GM18861 (cell line): ENCODE measurements around the gene EBLN1.
"Not testable (repeated sequence)": the region's sequence is repeated elsewhere in the genome, so short reads cannot be mapped to it uniquely, and the experiment has no call there.

ENCODE experiments used
- ATAC-seq: cut with Tn5 transposase; IDR thresholded peaks from one replicate; pipeline ENCODE4 v1.9.1; 2021; ENCODE audit not compliant: unreplicated experiment

EBLN1 gene

GRCh38 chr10:22228943-22229801 is 11.4 kb upstream of the EBLN1 start:
- ATAC-seq: peak; percentile 59

- ATAC-seq: no peak
Measured at GRCh38 chr10:22228167-22228938, 10.5 kb upstream of the EBLN1 start.

- no peak for ATAC-seq
Measured at GRCh38 chr10:22226599-22226998, 8.8 kb upstream of the EBLN1 start.

- ATAC-seq: no peak
Measured at GRCh38 chr10:22222236-22223190, 4.7 kb upstream of the EBLN1 start.

GRCh38 chr10:22219308-22219707 is 1.5 kb upstream of the EBLN1 start:
- ATAC-seq: no peak

GRCh38 chr10:22218448-22218847 is 633 bp upstream of the EBLN1 start:
- ATAC-seq: no peak

GRCh38 chr10:22217084-22217483 is 731 bp downstream of the EBLN1 start:
- not testable (repeated sequence) for ATAC-seq

GRCh38 chr10:22210267-22210666 is 7.5 kb downstream of the EBLN1 start:
- ATAC-seq: no peak

GRCh38 chr10:22193945-22194344 is 23.9 kb downstream of the EBLN1 start:
- ATAC-seq: no peak

GRCh38 chr10:22185586-22185985 is 32.2 kb downstream of the EBLN1 start:
- no peak for ATAC-seq

GRCh38 chr10:22183771-22184461 is 33.9 kb downstream of the EBLN1 start:
- no peak for ATAC-seq

- no peak for ATAC-seq
Measured at GRCh38 chr10:22180724-22181123, 37.1 kb downstream of the EBLN1 start.

GRCh38 chr10:22174442-22174841 is 43.4 kb downstream of the EBLN1 start:
- no peak for ATAC-seq

- no peak for ATAC-seq
Measured at GRCh38 chr10:22171131-22171530, 46.7 kb downstream of the EBLN1 start.

- no peak for ATAC-seq
Measured at GRCh38 chr10:22170582-22170981, 47.2 kb downstream of the EBLN1 start.

GRCh38 chr10:22159979-22160378 is 57.8 kb downstream of the EBLN1 start:
- no peak for ATAC-seq

- ATAC-seq: no peak
Measured at GRCh38 chr10:22159180-22159579, 58.6 kb downstream of the EBLN1 start.
